Measurements from ENCODE around the gene SAMD10. TPM values are rescaled to one million over a fixed set of nuclear protein-coding genes. Genes with fewer than 3 reads are reported as not detected.

Gene SAMD10
- total RNA-seq, 4 donors from 2014 or later: 5.1 to 15.9 (median 6.8) TPM

- Histone ChIP-seq H3K27ac (peak overlapping the region; percentile 82 to 99 (median 92)), H3K27me3 (no peaks in the 10 kb centered on the region), H3K4me3 (peak overlapping the region; percentile 74 to 98 (median 88)), H3K36me3 (peaks cover 5 to 44% (median 12%) of the 10 kb centered on the region in 3 donors), H3K9me3 (no peaks in the 10 kb centered on the region), H3K4me1 (peaks cover 41 to 61% (median 44%) of the 10 kb centered on the region in 3 donors)
- TF ChIP-seq POLR2A (IDR thresholded peaks at IDR 0.05) (no peak), CTCF (IDR thresholded peaks at IDR 0.05) (peak in 3 of 6 experiments; percentile 18 to 38 (median 32))
- WGBS, 2 donors: 2 to 5% methylated on average over 4 to 9 of the region's 28 CpGs
- intact Hi-C loops (cut with DNase I): no loop called here
- DNase-seq: no peak
These were observed 22.3 kb downstream of the SAMD10 start for GRCh38 chr20:63957004-63957689.

GRCh38 chr20:63956664-63957003 is 22.8 kb downstream of the SAMD10 start:
- Histone ChIP-seq H3K27ac (peak overlapping the region; percentile 82 to 99 (median 92)), H3K36me3 (peaks cover 5 to 42% (median 7%) of the 10 kb centered on the region in 3 donors)
- DNase-seq: no peak

GRCh38 chr20:63955827-63956663 is 23.4 kb downstream of the SAMD10 start, which contains the start of gene UCKL1:
Gene UCKL1, minus strand, starts transcription at chr20:63956416. Its CDS starts 44 bp downstream, at chr20:63956372.
- no CpG with 5 or more reads among the region's 105 CpGs for WGBS, 2 donors
- peaks cover 52 to 72% (median 55%) of the 10 kb centered on the region in 3 donors for H3K4me1 ChIP-seq
- intact Hi-C loops (cut with DNase I): no loop called here

More at GRCh38 chr20:63956664-63957003, 22.8 kb downstream of the SAMD10 start:
- Histone ChIP-seq H3K4me1 (peaks cover 46 to 66% (median 49%) of the 10 kb centered on the region in 3 donors), H3K9me3 (no peaks in the 10 kb centered on the region), H3K4me3 (peak overlapping the region; percentile 74 to 98 (median 88)), H3K27me3 (no peaks in the 10 kb centered on the region)
- intact Hi-C loops (cut with DNase I): no loop called here
- WGBS, 2 donors: 1 to 3% methylated on average over 10 to 15 of the region's 15 CpGs
- TF ChIP-seq POLR2A (IDR thresholded peaks at IDR 0.05) (no peak), CTCF (IDR thresholded peaks at IDR 0.05) (no peak)

GRCh38 chr20:63955281-63955826 is 24.1 kb downstream of the SAMD10 start:
- Histone ChIP-seq H3K9me3 (no peaks in the 10 kb centered on the region), H3K4me3 (peak overlapping the region; percentile 74 to 98 (median 88)), H3K27me3 (no peaks in the 10 kb centered on the region), H3K4me1 (peaks cover 58 to 79% (median 62%) of the 10 kb centered on the region in 3 donors), H3K36me3 (peaks cover 0 to 29% (median 5%) of the 10 kb centered on the region in 3 donors), H3K27ac (peak overlapping the region; percentile 91 to 99 (median 96))
- no peak for DNase-seq
- peak; percentile 14 to 34 (median 23) for TF ChIP-seq CTCF (IDR thresholded peaks at IDR 0.05)
- no peak for TF ChIP-seq POLR2A (IDR thresholded peaks at IDR 0.05)
- intact Hi-C loops (cut with DNase I): no loop called here
- 0% methylated on average over 2 to 4 of the region's 31 CpGs for WGBS, 2 donors

More at GRCh38 chr20:63955827-63956663, 23.4 kb downstream of the SAMD10 start, which contains the start of gene UCKL1:
- peak in 1 of 6 experiments; percentile 21 for TF ChIP-seq CTCF (IDR thresholded peaks at IDR 0.05)
- peak in 3 of 4 donors; percentile 38 to 85 (median 60) for TF ChIP-seq POLR2A (IDR thresholded peaks at IDR 0.05)
- DNase-seq: peak; percentile 68
- no peaks in the 10 kb centered on the region for H3K9me3 ChIP-seq
- peak within 1 kb of the TSS; percentile 74 to 98 (median 88) for H3K4me3 ChIP-seq
- H3K36me3 ChIP-seq: peaks cover under 1 to 36% (median 5%) of the 10 kb centered on the region in 3 donors
- H3K27me3 ChIP-seq: no peaks in the 10 kb centered on the region
- H3K27ac ChIP-seq: peak within 1 kb of the TSS; percentile 91 to 99 (median 96)

All from esophagus squamous epithelium (tissue), 5 donors.